Skeletal muscle satellite cell (primary cell): ENCODE data around the gene FYN.

Experiments
- H3K27me3 ChIP-seq: 2 replicates; pipeline ENCODE4 v1.7.0; 2013; ENCODE audit warnings: low read length; ENCODE audit not compliant: control insufficient read depth, insufficient read depth
- H3K36me3 ChIP-seq: 2 replicates; pipeline ENCODE4 v1.7.0; 2013; ENCODE audit warnings: mild to moderate bottlenecking, control low read depth, low read length; ENCODE audit not compliant: insufficient read depth
- H3K4me1 ChIP-seq: 2 replicates; pipeline ENCODE4 v1.7.0; 2013; ENCODE audit warnings: low read length; ENCODE audit not compliant: control insufficient read depth, insufficient read depth
- H3K4me2 ChIP-seq: 2 replicates; pipeline ENCODE4 v1.7.0; 2013; ENCODE audit warnings: mild to moderate bottlenecking, low read length
- H3K4me3 ChIP-seq: 2 replicates; pipeline ENCODE4 v1.7.0; 2013; ENCODE audit warnings: low read length
- H3K9ac ChIP-seq: 2 replicates; pipeline ENCODE4 v1.7.0; 2013; ENCODE audit warnings: mild to moderate bottlenecking, low read depth, low read length, moderate library complexity
- H3K9me3 ChIP-seq: replicated peaks from 2 replicates; pipeline ENCODE4 v1.7.0; 2013; ENCODE audit warnings: mild to moderate bottlenecking, control low read depth, low read length

Gene FYN

GRCh38 chr6:111849298-111849697 lies 24.0 kb downstream of the FYN start:
- no peaks in the 10 kb centered on the region for H3K9me3 ChIP-seq
- H3K4me2 ChIP-seq, result no peak overlapping the region
- peaks cover 45% of the 10 kb centered on the region for H3K4me1 ChIP-seq
- peaks cover 18% of the 10 kb centered on the region for H3K36me3 ChIP-seq
- H3K27me3 ChIP-seq, result no peaks in the 10 kb centered on the region
- H3K4me3 ChIP-seq, result no peak overlapping the region
- H3K9ac ChIP-seq, result no peak overlapping the region

GRCh38 chr6:111848262-111848812 lies 24.9 kb downstream of the FYN start:
- Histone ChIP-seq H3K9ac (no peak overlapping the region), H3K9me3 (no peaks in the 10 kb centered on the region), H3K27me3 (no peaks in the 10 kb centered on the region), H3K4me2 (no peak overlapping the region), H3K4me1 (peaks cover 49% of the 10 kb centered on the region), H3K4me3 (no peak overlapping the region), H3K36me3 (peaks cover 12% of the 10 kb centered on the region)

- H3K4me1 ChIP-seq, result peaks cover 53% of the 10 kb centered on the region
- no peak overlapping the region for H3K4me2 ChIP-seq
- no peaks in the 10 kb centered on the region for H3K9me3 ChIP-seq
- peaks cover 12% of the 10 kb centered on the region for H3K36me3 ChIP-seq
- no peak overlapping the region for H3K9ac ChIP-seq
- no peaks in the 10 kb centered on the region for H3K27me3 ChIP-seq
- H3K4me3 ChIP-seq, result no peak overlapping the region
Measured at GRCh38 chr6:111846492-111847409, 26.5 kb downstream of the FYN start.

GRCh38 chr6:111846066-111846465 lies 27.2 kb downstream of the FYN start:
- Histone ChIP-seq H3K27me3 (no peaks in the 10 kb centered on the region), H3K4me1 (peaks cover 60% of the 10 kb centered on the region), H3K4me3 (no peak overlapping the region), H3K9ac (no peak overlapping the region), H3K36me3 (peaks cover 12% of the 10 kb centered on the region), H3K4me2 (no peak overlapping the region), H3K9me3 (no peaks in the 10 kb centered on the region)

GRCh38 chr6:111845441-111845871 lies 27.8 kb downstream of the FYN start:
- Histone ChIP-seq H3K36me3 (peaks cover 12% of the 10 kb centered on the region), H3K4me1 (peaks cover 62% of the 10 kb centered on the region), H3K9ac (no peak overlapping the region), H3K4me2 (no peak overlapping the region), H3K9me3 (no peaks in the 10 kb centered on the region), H3K27me3 (no peaks in the 10 kb centered on the region), H3K4me3 (no peak overlapping the region)

- H3K9me3 ChIP-seq, result no peaks in the 10 kb centered on the region
- no peak overlapping the region for H3K4me2 ChIP-seq
- H3K4me1 ChIP-seq, result peaks cover 62% of the 10 kb centered on the region
- peaks cover 12% of the 10 kb centered on the region for H3K36me3 ChIP-seq
- no peaks in the 10 kb centered on the region for H3K27me3 ChIP-seq
- H3K4me3 ChIP-seq, result no peak overlapping the region
- no peak overlapping the region for H3K9ac ChIP-seq
Measured at GRCh38 chr6:111844921-111845320, 28.3 kb downstream of the FYN start.

- Histone ChIP-seq H3K4me1 (peaks cover 62% of the 10 kb centered on the region), H3K9ac (no peak overlapping the region), H3K27me3 (no peaks in the 10 kb centered on the region), H3K36me3 (peaks cover 15% of the 10 kb centered on the region), H3K4me2 (no peak overlapping the region), H3K9me3 (no peaks in the 10 kb centered on the region), H3K4me3 (no peak overlapping the region)
Measured at GRCh38 chr6:111844376-111844775, 28.9 kb downstream of the FYN start.

- peaks cover 16% of the 10 kb centered on the region for H3K36me3 ChIP-seq
- H3K4me1 ChIP-seq, result peaks cover 62% of the 10 kb centered on the region
- H3K9me3 ChIP-seq, result no peaks in the 10 kb centered on the region
- no peaks in the 10 kb centered on the region for H3K27me3 ChIP-seq
- H3K4me2 ChIP-seq, result peak overlapping the region; percentile 55
- peak overlapping the region; percentile 72 for H3K9ac ChIP-seq
- H3K4me3 ChIP-seq, result no peak overlapping the region
Measured at GRCh38 chr6:111843347-111844147, 29.7 kb downstream of the FYN start.

GRCh38 chr6:111842891-111843290 lies 30.4 kb downstream of the FYN start:
- Histone ChIP-seq H3K36me3 (peaks cover 16% of the 10 kb centered on the region), H3K9me3 (no peaks in the 10 kb centered on the region), H3K27me3 (no peaks in the 10 kb centered on the region), H3K4me2 (peak overlapping the region; percentile 55), H3K9ac (peak overlapping the region; percentile 72), H3K4me1 (peaks cover 62% of the 10 kb centered on the region), H3K4me3 (peak overlapping the region; percentile 16)

GRCh38 chr6:111842271-111842822 lies 30.9 kb downstream of the FYN start:
- H3K4me1 ChIP-seq, result peaks cover 57% of the 10 kb centered on the region
- no peaks in the 10 kb centered on the region for H3K9me3 ChIP-seq
- H3K9ac ChIP-seq, result peak overlapping the region; percentile 72
- H3K4me2 ChIP-seq, result peak overlapping the region; percentile 55
- no peaks in the 10 kb centered on the region for H3K27me3 ChIP-seq
- peaks cover 16% of the 10 kb centered on the region for H3K36me3 ChIP-seq
- H3K4me3 ChIP-seq, result peak overlapping the region; percentile 16

- peak overlapping the region; percentile 55 for H3K4me2 ChIP-seq
- peak overlapping the region; percentile 16 for H3K4me3 ChIP-seq
- no peaks in the 10 kb centered on the region for H3K9me3 ChIP-seq
- peak overlapping the region; percentile 72 for H3K9ac ChIP-seq
- H3K27me3 ChIP-seq, result no peaks in the 10 kb centered on the region
- H3K4me1 ChIP-seq, result peaks cover 53% of the 10 kb centered on the region
- H3K36me3 ChIP-seq, result peaks cover 16% of the 10 kb centered on the region
Measured at GRCh38 chr6:111841822-111842221, 31.4 kb downstream of the FYN start.
